Esophagus squamous epithelium (tissue), 4 donors: ENCODE data around the gene GMIP.
"Not testable (repeated sequence)": the region's sequence is repeated elsewhere in the genome, so short reads cannot be mapped to it uniquely, and the experiment has no call there.

Source experiments
- CTCF ChIP-seq, 6 experiments: fragments of 450-650 bp in 4 of 6; fragments of 200-600 bp in 2 of 6; sonication (generic) in 2 of 6; IDR thresholded peaks; one replicate each; pipeline ENCODE4 v1.5.1; 2016 to 2019; ENCODE audit warnings: antibody characterized with exemption in 6 of 6, mild to moderate bottlenecking in 4 of 6, moderate library complexity in 4 of 6
- POLR2A ChIP-seq, 4 donors: fragments of 450-650 bp; IDR thresholded peaks; one replicate each; pipeline ENCODE4 v1.6.1; 2017; ENCODE audit warnings: antibody characterized with exemption in 4 of 4, mild to moderate bottlenecking in 4 of 4, moderate library complexity in 3 of 4

GRCh38 chr19:19606686-19607085 is 36.8 kb downstream of the GMIP start:
- TF ChIP-seq CTCF, POLR2A (IDR thresholded peaks at IDR 0.05): not testable (repeated sequence)
